GM18508 (cell line): ENCODE measurements around the gene TCF3.
"Not testable (repeated sequence)": the region's sequence is repeated elsewhere in the genome, so short reads cannot be mapped to it uniquely, and the experiment has no call there.

ENCODE experiments used
- ATAC-seq: cut with Tn5 transposase; IDR thresholded peaks from one replicate; pipeline ENCODE4 v1.9.1; 2021; ENCODE audit warnings: moderate number of reproducible peaks; ENCODE audit not compliant: insufficient read depth, unreplicated experiment

Gene TCF3

DNA sequence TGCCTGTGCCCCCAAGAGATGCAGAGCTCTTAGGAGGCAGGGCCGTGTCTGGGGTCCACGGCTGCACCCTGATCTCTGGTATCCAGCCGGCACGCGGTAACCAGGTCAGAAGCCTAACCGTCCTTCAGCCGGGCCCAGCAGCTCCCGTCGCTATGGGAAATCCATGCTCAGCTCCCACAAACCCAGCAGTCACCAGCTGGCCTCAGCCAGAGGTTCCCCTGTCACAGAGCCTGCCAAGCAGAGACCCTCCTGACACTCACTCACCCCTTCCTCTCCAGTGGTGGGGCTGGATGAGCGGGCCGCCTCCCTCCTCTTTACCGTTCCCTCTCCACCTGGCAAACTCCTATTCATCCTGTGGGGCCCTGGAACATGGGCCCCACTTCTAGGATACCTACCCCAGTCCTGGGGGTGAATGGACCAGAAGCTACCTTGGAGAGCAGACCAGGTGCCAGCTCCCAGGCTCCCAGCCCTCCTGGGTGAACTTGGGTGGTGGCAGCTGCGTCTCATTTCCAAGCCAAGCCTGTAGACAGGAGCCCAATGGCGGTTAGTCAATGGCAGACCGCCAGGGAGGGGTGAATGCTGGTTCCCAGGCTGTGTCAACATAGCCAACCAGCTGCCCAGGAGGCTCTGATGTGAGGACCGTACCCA, 21.4 kb upstream of the TCF3 start:
- ATAC-seq, result no peak

GRCh38 chr19:1672769-1673644, 20.6 kb upstream of the TCF3 start:
- ATAC-seq, result no peak

DNA sequence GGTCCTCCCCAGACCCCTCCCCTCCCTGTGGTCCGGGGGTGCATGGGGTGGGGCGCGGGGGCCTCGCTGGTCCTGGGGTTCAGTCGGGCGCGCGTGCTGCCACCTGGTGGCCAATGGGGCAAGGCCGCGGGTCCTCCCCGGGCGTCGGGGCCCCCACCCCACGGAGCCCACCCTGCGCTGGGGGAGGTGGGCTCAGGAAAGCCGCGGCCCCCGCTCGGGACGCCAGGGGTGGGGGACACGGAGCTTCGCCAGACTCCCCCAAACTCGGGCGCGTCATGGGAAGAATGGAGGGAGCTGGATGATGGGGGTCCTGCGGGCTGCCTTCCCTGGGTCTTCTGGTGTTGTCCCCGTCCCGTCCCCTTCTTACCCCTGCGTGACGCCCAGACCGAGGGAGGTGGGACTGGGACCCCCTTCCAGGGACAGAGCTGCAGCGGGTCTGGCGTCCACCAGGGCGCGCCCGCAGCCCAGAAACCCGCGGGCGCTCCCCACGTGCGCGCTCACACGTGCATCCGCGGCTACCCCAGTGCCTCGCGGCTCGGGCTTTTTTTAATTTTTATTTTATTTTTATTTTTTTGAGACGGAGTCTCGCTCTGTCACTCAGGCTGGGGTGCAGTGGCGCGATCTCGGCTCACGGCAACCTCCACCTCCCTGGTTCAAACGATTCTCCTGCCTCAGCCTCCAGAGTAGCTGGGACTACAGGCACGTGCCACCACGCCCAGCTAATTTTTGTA, 19.8 kb upstream of the TCF3 start:
- ATAC-seq, result no peak

- no peak for ATAC-seq
These were observed 19.3 kb upstream of the TCF3 start for GRCh38 chr19:1671716-1672037.

GRCh38 chr19:1670747-1671146, 18.3 kb upstream of the TCF3 start:
- not testable (repeated sequence) for ATAC-seq

DNA sequence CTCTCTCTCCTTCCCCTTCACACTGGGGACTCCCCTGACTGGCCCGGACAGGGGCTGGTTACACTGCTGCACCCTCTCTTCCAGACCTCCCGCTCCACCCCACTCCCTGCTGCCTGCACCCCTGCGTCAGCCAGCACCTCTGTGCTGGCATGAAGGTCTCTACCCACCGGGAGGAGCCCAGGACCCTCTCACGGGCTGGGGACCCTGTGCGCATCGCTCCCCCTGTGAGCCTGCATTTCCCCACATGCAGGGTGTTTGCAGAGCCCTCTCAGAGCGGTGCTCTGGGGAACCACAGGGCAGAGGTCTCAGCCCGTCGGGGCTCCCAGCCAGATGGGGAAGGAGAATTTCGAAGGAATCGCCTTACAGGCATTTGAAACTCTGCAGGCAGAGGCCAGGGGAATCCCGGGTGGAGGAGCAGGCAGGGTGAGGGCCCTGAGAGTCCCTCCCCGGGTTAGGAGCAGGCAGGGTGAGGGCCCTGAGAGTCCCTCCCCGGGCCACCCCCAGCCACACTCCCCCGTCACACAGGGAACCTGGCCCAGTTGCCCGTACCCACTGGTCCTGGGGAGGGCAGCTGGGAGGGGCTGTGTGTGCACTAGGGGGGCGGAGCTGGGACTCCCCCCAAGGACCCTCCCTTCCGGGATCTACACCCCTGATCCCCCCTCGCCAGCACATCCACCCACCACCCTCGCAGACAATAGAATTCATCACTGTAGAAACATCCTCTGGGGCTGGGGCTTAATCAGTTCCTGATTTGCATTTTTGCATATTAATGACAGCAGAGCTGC, 16.3 kb upstream of the TCF3 start:
- no peak for ATAC-seq

DNA sequence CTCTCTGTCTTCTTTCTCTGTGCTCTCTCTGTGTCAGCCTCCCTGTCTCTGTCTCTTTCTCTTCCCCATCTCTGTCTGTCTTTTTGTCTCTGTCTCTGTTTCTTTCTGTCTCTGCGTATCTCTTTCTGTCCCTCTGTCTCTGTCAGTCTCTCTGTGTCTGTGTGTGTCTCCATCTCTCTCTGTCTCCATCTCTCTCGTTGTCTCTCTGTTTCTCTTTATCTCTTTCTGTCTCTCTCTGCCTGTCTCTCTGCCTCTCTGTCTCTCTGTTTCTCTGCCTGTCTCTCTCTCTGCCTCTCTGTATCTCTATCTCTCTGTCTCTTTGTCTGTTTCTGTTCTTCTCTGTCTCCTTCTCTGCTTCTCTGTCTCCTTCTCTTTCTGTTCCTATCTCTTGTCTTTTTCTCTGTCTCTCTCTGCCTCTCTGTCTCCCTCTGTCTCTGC, 15.7 kb upstream of the TCF3 start:
- no peak for ATAC-seq

DNA sequence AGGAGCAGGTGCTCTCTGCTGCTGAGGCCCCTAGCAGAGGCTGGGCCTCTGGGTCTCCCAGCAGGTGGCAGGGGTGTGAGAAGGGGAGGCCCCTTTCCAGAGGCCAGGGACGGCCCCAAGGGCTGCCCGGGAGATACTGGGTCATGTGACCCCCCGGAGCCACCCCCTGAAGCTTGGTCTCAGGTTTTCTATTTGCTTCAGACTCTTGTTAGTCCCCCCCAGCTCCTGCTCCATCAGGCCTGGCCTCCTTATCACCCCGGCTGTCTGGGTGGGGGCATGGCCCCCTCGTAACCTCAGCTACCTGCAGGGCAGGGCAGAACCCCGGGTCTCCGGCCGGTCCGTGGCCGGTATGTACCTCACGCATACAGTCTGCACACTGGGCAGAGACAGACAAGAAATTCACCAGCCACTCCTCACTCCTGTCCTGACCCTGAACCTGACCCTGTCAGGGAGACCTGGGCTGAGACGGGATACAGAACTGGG, 13.2 kb upstream of the TCF3 start:
- ATAC-seq, result no peak

GRCh38 chr19:1663852-1664251, 11.4 kb upstream of the TCF3 start:
- no peak for ATAC-seq

DNA sequence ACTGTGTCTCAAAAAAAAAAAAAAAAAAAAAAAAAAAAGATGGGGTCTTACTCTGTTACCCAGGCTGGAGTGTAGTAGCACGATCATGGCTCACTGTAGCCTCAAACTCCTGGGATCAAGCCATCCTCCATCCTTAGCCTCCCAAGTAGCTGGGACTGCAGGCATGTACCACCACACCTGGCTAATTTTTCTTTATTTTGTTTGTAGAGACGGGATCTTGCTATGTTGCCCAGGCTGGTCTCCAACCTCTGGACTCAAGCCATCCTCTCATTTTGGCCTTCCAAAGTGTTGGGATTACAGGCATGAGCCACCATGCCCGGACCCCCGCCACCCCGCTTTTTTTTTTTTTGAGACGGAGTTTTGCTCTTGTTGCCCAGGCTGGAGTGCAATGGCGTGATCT, 10.8 kb upstream of the TCF3 start:
- not testable (repeated sequence) for ATAC-seq

- ATAC-seq, result no peak
These were observed 9.6 kb upstream of the TCF3 start for GRCh38 chr19:1661995-1662394.

DNA sequence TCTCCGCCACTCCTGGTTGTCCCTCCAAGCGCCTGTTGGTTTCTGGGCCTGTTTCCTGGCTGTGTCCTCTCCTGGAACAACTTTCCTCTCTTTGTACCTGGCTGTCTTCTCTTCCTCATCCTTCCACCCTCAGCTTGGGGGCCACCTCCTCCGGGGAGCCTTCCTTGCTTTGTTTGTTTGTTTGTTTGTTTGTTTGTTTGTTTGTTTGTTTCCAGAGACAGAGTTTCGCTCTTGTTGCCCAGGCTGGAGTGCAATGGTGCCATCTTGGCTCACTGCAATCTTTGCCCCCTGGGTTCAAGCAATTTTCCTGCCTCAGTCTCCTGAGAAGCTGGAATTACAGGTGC, 6.6 kb upstream of the TCF3 start:
- no peak for ATAC-seq

DNA sequence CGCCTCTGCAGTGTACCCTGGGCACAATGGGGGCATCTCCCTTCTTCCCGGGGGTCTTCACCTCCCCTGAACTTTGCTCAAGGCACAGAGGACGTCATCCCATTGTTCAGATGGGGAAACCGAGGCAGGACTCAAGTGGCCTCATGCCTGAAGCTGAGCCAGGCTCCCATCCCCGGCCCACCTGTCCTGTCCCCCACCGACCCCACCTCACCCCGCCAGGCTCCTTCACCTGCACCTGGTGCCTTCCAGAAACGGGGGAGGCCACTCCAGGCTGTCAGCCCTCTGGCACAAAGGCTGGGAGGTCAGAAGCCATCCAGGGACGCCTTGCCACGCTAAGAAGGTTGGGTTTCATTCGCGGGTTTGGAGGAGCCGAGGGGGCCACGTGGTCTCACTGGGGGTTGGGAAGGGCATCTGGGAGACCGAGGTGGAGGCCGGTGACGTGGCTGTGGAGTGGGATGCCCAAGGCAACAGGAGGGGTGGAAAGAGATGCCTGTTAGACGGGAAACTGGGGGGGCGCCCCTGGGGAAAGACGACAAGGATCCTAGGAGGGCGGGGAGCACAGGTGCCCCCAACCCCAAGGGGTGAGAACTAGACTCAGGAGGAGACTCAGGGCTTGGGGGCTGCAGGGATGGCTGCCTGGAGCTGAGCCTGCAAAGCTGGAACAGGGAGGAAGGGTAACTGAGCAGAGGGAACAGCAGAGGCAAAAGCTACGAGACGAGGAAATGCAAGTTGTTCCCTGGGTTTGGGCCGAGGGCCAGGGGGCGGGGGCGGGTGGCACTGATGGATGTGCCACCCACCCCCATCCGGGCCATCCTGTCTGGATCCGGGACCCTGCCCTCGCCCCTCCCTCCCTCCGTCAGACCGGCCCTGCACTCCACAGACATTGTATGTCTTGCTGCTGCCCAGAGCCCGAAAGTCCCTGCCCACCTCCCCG, 6.0 kb upstream of the TCF3 start:
- no peak for ATAC-seq

GRCh38 chr19:1657746-1658145, 5.3 kb upstream of the TCF3 start:
- no peak for ATAC-seq

- ATAC-seq, result no peak
These were observed 4.6 kb upstream of the TCF3 start for GRCh38 chr19:1656988-1657536.

- no peak for ATAC-seq
These were observed 3.7 kb upstream of the TCF3 start for GRCh38 chr19:1655987-1656608.

DNA sequence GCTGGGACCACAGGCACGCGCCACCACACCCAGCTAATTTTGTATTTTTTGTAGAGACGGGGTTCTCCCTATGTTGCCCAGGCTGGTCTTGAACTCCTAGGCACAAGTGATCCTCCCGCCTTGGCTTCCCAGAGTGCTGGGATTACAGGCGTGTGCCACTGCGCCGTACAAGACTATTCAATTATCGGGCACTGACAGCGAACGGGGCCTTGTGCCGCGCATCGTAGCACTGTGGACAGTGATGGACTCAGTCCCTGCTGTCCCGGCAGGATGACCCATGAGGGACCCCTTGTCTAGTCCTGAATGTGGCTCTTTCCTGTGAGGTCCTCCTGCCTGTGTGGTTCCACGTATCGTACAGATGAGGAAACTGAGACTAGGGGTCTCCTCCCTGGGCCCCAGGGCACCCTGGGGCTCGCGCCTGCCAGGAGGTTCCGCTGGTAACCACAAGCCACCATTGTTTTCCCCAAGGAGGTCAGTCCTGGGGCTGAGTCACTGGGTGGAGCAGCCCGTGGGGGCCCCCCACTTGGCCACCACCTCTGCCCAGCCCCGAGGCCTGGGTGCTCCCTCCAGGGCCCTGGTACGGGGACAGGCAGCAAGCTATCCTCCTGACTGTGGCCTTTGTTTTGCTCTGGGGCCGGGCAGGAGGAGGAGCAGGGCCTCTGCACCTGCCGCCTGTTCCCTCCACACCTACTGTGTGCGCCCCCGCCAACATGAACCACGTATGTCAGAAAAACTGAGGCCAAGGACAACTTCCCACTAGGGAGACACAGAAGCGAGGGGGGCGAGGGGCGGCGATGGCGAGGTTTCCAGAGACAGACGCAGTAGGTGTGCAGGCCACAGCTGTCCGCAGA, 2.9 kb upstream of the TCF3 start:
- ATAC-seq, result no peak
